NK-92 treated with Interleukin-12 subunit alpha and Interleukin-12 subunit beta, amount 100 ng/mL, for 24 hours (cell line): Measurements from ENCODE around the gene CTRL.
"Not testable (repeated sequence)": the region's sequence is repeated elsewhere in the genome, so short reads cannot be mapped to it uniquely, and the experiment has no call there.

Experiments used
- DNase-seq: peaks from one replicate; lab custom pipeline; 2025; lab: John Stamatoyannopoulos, UW

Gene CTRL

GRCh38 chr16:67924140-67924906 is 7.3 kb downstream of the CTRL start:
- no peak for DNase-seq

GRCh38 chr16:67923414-67924116 is 8.1 kb downstream of the CTRL start:
- no peak for DNase-seq

- no peak for DNase-seq
Measured at GRCh38 chr16:67922740-67923139, 8.9 kb downstream of the CTRL start.

- DNase-seq: no peak
Measured at GRCh38 chr16:67922221-67922620, 9.4 kb downstream of the CTRL start.

GRCh38 chr16:67919622-67920221 is 11.9 kb downstream of the CTRL start:
- DNase-seq: no peak

GRCh38 chr16:67917852-67918236 is 13.8 kb downstream of the CTRL start:
- peak; percentile 34 for DNase-seq

- DNase-seq: no peak
Measured at GRCh38 chr16:67917140-67917851, 14.4 kb downstream of the CTRL start.

- DNase-seq: no peak
Measured at GRCh38 chr16:67915831-67916723, 15.6 kb downstream of the CTRL start.

- DNase-seq: not testable (repeated sequence)
Measured at GRCh38 chr16:67915496-67915769, 16.2 kb downstream of the CTRL start.

GRCh38 chr16:67914758-67915495 is 16.7 kb downstream of the CTRL start:
- no peak for DNase-seq

GRCh38 chr16:67910158-67910557 is 21.5 kb downstream of the CTRL start:
- no peak for DNase-seq

- DNase-seq: no peak
Measured at GRCh38 chr16:67909056-67909742, 22.5 kb downstream of the CTRL start.

- no peak for DNase-seq
Measured at GRCh38 chr16:67907397-67908180, 24.1 kb downstream of the CTRL start.

GRCh38 chr16:67902831-67903230 is 28.8 kb downstream of the CTRL start:
- no peak for DNase-seq

- no peak for DNase-seq
Measured at GRCh38 chr16:67901734-67902133, 29.9 kb downstream of the CTRL start.

GRCh38 chr16:67897231-67897630 is 34.4 kb downstream of the CTRL start:
- no peak for DNase-seq

GRCh38 chr16:67893743-67894399 is 37.8 kb downstream of the CTRL start:
- no peak for DNase-seq

GRCh38 chr16:67892899-67893742 is 38.5 kb downstream of the CTRL start, which contains the start of gene PSKH1:
Gene PSKH1 (plus strand): TSS chr16:67893254. CDS start chr16:67908750, 15,496 bp downstream.
- peak; percentile 90 for DNase-seq
